Measurements from ENCODE around the gene ANXA4.

The ANXA4 gene

GRCh38 chr2:69836316-69836715, 94.4 kb downstream of the ANXA4 start:
- peaks cover 45% of the 10 kb centered on the region for H3K4me1 ChIP-seq (ENCODE audit: insufficient read depth, low read length, severe bottlenecking)
- no peaks in the 10 kb centered on the region for H3K9me3 ChIP-seq (ENCODE audit: low read length)
- no peaks in the 10 kb centered on the region for H3K27me3 ChIP-seq (ENCODE audit: insufficient read depth, low read length)
- no peaks in the 10 kb centered on the region for H4K20me1 ChIP-seq (ENCODE audit: insufficient read depth, low read length)
- TF ChIP-seq CTCF (IDR thresholded peaks at IDR 0.05; ENCODE audit: low read length) (no peak), EZH2 (IDR thresholded peaks at IDR 0.05; ENCODE audit: borderline replicate concordance, low read length) (no peak)
- peak overlapping the region; percentile 33; the same call in 1 of the 2 replicates for H3K4me2 ChIP-seq (ENCODE audit: low read length)
- peaks cover 43% of the 10 kb centered on the region for H3K36me3 ChIP-seq (ENCODE audit: insufficient read depth, low read length)
- no peak overlapping the region for H3K4me3 ChIP-seq (ENCODE audit: low read depth, low read length, poor library complexity, severe bottlenecking)
- H3K27ac ChIP-seq (ENCODE audit: low read depth, low read length, poor library complexity, severe bottlenecking) = no peak overlapping the region
- H2AFZ ChIP-seq (ENCODE audit: low read length) = no peak overlapping the region
- H3K9ac ChIP-seq (ENCODE audit: low read length) = no peak overlapping the region
- no peaks in the 10 kb centered on the region for H3F3A ChIP-seq (ENCODE audit: insufficient read depth, low read length)
- H3K79me2 ChIP-seq (ENCODE audit: insufficient read depth, low read length) = peaks cover 36% of the 10 kb centered on the region
- H3K9me2 ChIP-seq (ENCODE audit: low read depth, low read length) = no peaks in the 10 kb centered on the region

GRCh38 chr2:69837533-69837932, 95.6 kb downstream of the ANXA4 start:
- H3K36me3 ChIP-seq (ENCODE audit: insufficient read depth, low read length) = peaks cover 41% of the 10 kb centered on the region
- TF ChIP-seq CTCF (IDR thresholded peaks at IDR 0.05; ENCODE audit: low read length) = no peak
- no peak for TF ChIP-seq EZH2 (IDR thresholded peaks at IDR 0.05; ENCODE audit: borderline replicate concordance, low read length)
- no peaks in the 10 kb centered on the region for H3K9me2 ChIP-seq (ENCODE audit: low read depth, low read length)
- no peak overlapping the region for H3K4me3 ChIP-seq (ENCODE audit: low read depth, low read length, poor library complexity, severe bottlenecking)
- H3K9me3 ChIP-seq (ENCODE audit: low read length) = no peaks in the 10 kb centered on the region
- H2AFZ ChIP-seq (ENCODE audit: low read length) = no peak overlapping the region
- no peak overlapping the region for H3K4me2 ChIP-seq (ENCODE audit: low read length)
- H3K27ac ChIP-seq (ENCODE audit: low read depth, low read length, poor library complexity, severe bottlenecking) = no peak overlapping the region
- H3K27me3 ChIP-seq (ENCODE audit: insufficient read depth, low read length) = no peaks in the 10 kb centered on the region
- H3K9ac ChIP-seq (ENCODE audit: low read length) = no peak overlapping the region
- peaks cover 32% of the 10 kb centered on the region for H3K79me2 ChIP-seq (ENCODE audit: insufficient read depth, low read length)
- H3K4me1 ChIP-seq (ENCODE audit: insufficient read depth, low read length, severe bottlenecking) = peaks cover 34% of the 10 kb centered on the region
- no peaks in the 10 kb centered on the region for H4K20me1 ChIP-seq (ENCODE audit: insufficient read depth, low read length)
- no peaks in the 10 kb centered on the region for H3F3A ChIP-seq (ENCODE audit: insufficient read depth, low read length)

GRCh38 chr2:69843993-69844392, 102.1 kb downstream of the ANXA4 start:
- H3K27me3 ChIP-seq (ENCODE audit: insufficient read depth, low read length) = no peaks in the 10 kb centered on the region
- H3K4me3 ChIP-seq (ENCODE audit: low read depth, low read length, poor library complexity, severe bottlenecking) = no peak overlapping the region
- H3K27ac ChIP-seq (ENCODE audit: low read depth, low read length, poor library complexity, severe bottlenecking) = no peak overlapping the region
- H3K9ac ChIP-seq (ENCODE audit: low read length) = no peak overlapping the region
- H3K4me1 ChIP-seq (ENCODE audit: insufficient read depth, low read length, severe bottlenecking) = no peaks in the 10 kb centered on the region
- H3K36me3 ChIP-seq (ENCODE audit: insufficient read depth, low read length) = peaks cover 51% of the 10 kb centered on the region
- no peaks in the 10 kb centered on the region for H4K20me1 ChIP-seq (ENCODE audit: insufficient read depth, low read length)
- TF ChIP-seq CTCF (IDR thresholded peaks at IDR 0.05; ENCODE audit: low read length) (no peak), EZH2 (IDR thresholded peaks at IDR 0.05; ENCODE audit: borderline replicate concordance, low read length) (no peak)
- H3K9me2 ChIP-seq (ENCODE audit: low read depth, low read length) = no peaks in the 10 kb centered on the region
- H3K79me2 ChIP-seq (ENCODE audit: insufficient read depth, low read length) = no peaks in the 10 kb centered on the region
- no peaks in the 10 kb centered on the region for H3F3A ChIP-seq (ENCODE audit: insufficient read depth, low read length)
- no peaks in the 10 kb centered on the region for H3K9me3 ChIP-seq (ENCODE audit: low read length)
- H2AFZ ChIP-seq (ENCODE audit: low read length) = no peak overlapping the region
- H3K4me2 ChIP-seq (ENCODE audit: low read length) = no peak overlapping the region

Measured in OCI-LY1 (cell line).